Fibroblast of skin of abdomen (primary cell): Measurements from ENCODE around the gene BUD31. TPM values are rescaled to one million over a fixed set of nuclear protein-coding genes. Genes with fewer than 3 reads are reported as not detected.
"Not testable (repeated sequence)": the region's sequence is repeated elsewhere in the genome, so short reads cannot be mapped to it uniquely, and the experiment has no call there.

Experiments used
- DNase-seq: peaks from one replicate; pipeline ENCODE4 v3.0.0-alpha.2; 2013
- polyA plus RNA-seq, 2 experiments: library from polyadenylated mRNA; unstranded; fragments of 120-200 nt; gene quantifications; one replicate each; pipeline ENCODE4 v1.2.1, GENCODE V29; 2013; ENCODE audit not compliant: insufficient read length in 2 of 2

The BUD31 gene
- 194 TPM for polyA plus RNA-seq (2013, experiment 1 of 2; ENCODE audit: insufficient read length)
- polyA plus RNA-seq (2013, experiment 2 of 2; ENCODE audit: insufficient read length) = 183 TPM

- DNase-seq = peak; percentile 96
Observed at GRCh38 chr7:99408379-99409191, at the start of gene BUD31, which contains the start of gene PDAP1. Gene BUD31 (plus strand): TSS chr7:99408969. CDS start chr7:99411093, 2,124 bp downstream. Gene PDAP1 (minus strand): TSS chr7:99408597. CDS start chr7:99408548, 49 bp downstream.

- no peak for DNase-seq
Observed at GRCh38 chr7:99359465-99360154, 49.2 kb upstream of the BUD31 start.

- DNase-seq = peak; percentile 64
Observed at GRCh38 chr7:99362801-99363200, 46.0 kb upstream of the BUD31 start.

- no peak for DNase-seq
Observed at GRCh38 chr7:99363286-99363685, 45.5 kb upstream of the BUD31 start.

DNA sequence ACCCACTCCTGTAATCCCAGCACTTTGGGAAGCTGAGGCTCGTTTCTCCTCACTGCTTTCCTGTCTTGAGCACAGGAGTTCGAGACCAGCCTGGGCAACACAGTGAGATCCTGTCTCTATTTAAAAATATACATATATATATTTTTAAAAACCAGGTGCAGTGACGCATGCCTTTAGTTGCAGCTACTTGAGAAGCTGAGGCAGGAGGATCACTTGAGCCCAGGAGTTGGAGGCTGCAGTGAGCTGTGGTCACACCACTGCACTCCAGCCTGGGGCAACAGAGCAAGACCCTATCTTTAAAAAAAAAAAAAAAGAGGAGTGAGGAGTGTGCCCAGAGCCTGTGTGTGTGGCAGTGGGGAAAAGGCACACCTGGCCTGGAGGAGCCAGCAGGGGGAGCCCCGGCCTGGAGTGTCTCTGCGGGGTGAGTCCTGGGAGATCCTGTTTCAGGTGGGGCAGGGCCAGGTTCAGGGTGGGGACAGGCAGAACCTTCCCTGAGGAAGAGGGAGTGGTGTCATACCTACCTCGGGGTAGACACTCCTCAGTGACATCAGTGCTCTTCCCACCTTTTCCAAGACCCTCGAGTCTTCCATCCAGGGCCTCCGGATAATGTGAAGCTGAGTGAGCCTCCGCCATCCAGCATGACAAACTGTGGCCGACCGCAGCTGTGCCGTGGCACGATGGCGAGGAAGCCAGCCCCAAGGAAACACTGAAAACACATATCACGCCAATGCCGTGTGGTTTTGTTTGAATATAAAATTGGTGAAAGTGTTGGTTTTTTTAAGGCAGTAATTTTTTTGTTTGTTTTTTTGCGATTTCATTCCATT is 43.2 kb upstream of the BUD31 start:
- no peak for DNase-seq

- DNase-seq = no peak
Observed at GRCh38 chr7:99366646-99367045, 42.1 kb upstream of the BUD31 start.

DNA sequence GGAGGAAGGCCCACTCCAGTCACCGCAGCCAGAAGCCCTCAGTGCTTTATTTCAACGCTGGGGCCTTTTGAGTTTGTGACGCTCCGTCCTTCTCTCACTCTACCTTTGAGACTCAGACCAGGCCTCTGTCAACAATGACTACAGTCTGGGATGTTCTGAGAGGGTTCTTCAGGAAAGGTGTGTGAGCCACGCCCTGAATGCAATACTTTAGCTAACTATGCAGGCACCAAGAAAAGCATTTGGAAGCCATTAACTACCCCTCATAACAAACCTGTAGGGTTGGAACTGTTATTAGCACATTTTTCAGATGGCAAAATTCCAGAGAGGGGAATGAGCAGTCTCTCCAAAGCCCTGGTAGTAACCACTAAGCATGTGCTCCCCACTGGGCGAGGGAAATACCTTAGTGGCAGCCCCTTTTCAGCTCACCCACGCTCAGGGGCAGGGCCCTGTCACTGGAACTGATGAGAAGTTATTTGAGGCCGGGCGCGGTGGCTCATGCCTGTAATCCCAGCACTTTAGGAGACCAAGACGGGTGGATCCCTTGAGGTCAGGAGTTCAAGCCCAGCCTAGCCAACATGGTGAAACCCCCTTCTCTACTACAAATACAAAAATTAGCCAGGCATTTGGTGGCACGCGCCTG is 39.9 kb upstream of the BUD31 start:
- DNase-seq = no peak

DNA sequence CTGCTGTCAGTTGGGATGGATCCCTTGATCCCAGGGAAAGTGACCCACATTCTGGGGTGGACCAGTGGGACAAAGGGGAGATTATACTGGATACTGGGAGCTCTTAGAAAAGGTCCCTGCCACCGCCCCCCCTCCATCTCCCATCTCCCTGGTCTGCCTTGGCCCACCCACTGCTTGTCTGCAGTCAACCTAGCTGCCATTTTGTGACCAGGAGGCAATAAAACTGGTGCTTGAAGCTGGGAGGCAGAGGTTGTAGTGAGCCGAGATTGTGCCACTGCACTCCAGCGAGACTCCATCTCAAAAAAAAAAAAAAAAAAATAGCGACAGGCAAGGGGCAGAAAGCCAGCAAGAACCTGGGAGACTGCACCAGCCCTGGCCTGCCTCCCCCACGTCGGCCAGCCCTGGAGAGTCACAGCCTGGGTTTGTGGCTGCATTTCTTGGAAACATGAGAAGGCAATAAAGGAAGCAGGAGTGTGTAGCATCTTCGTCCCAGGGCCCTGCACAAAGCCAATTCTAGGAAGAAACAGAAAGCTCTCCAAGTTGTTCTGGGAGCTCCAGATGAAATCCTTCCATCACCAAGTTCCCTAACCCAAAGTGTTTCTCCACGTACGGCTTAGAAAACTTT is 38.9 kb upstream of the BUD31 start:
- DNase-seq = peak; percentile 62

DNA sequence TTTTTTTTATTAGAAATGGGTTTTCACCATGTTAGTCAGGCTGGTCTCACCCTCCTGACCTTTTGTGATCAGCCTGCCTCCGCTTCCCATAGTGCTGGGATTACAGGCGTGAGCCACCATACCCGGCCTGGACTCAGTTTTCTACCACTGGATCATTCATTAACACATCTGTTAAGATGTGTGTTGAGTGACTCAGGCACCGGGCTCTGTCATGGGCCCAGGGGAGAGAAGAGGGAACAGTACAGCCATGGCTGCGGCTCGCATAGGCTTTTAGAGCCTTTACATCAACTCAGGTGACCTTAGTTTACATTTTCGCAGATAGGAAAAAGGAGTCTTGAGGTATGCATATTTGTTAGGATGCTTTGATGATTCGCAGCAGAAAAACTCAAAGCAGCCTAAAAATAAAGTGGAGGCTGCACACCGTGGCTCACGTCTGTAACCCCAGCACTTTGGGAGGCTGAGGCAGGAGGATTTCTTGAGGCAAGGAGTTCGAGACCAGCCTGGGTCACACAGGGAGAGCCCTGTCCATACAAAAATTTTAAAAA is 37.3 kb upstream of the BUD31 start:
- no peak for DNase-seq

- peak; percentile 63 for DNase-seq
Observed at GRCh38 chr7:99372275-99373090, 36.3 kb upstream of the BUD31 start.

DNA sequence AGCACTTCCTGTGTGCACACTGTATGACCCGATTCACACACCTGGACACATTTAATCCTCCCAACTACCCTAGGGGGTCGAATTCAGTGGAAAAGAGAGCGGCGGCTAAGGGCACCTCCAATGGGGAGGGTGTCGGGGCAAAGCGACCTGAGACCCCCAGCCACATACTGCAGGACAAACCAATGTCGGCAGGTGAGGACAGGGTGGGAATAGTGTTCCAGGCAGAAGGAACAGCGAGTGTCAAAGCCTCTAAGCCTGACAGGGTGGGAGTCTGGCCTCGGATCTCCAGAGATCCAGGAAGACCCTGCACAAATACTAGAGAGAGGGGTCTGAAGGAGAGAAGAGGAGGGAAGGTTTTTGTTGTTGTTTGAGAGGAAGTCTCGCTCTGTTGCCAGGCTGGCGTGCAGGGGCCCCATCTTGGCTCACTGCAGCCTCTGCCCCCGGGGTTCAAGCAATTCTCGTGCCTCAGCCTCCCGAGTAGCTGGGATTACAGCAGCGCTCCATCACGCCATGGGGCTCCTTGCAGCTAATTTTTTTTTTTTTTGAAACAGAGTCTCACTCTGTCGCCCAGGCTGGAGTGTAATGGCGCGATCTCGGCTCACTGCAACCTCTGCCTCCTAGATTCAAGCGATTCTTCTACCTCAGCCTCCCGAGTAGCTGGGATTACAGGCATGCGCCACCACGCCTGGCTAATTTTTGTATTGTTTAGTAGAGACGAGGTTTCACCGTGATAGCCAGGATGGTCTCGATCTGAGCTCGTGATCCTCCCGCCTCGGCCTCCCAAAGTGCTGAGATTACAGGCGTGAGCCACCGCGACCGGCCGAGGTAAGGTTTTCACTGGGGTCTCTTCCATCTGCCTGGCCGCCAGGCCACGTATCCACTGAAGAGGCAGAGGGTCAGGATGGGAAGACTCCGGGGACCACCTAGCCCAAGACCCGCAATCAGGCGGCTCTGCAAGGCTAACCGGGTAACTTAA is 35.4 kb upstream of the BUD31 start:
- DNase-seq = no peak

DNA sequence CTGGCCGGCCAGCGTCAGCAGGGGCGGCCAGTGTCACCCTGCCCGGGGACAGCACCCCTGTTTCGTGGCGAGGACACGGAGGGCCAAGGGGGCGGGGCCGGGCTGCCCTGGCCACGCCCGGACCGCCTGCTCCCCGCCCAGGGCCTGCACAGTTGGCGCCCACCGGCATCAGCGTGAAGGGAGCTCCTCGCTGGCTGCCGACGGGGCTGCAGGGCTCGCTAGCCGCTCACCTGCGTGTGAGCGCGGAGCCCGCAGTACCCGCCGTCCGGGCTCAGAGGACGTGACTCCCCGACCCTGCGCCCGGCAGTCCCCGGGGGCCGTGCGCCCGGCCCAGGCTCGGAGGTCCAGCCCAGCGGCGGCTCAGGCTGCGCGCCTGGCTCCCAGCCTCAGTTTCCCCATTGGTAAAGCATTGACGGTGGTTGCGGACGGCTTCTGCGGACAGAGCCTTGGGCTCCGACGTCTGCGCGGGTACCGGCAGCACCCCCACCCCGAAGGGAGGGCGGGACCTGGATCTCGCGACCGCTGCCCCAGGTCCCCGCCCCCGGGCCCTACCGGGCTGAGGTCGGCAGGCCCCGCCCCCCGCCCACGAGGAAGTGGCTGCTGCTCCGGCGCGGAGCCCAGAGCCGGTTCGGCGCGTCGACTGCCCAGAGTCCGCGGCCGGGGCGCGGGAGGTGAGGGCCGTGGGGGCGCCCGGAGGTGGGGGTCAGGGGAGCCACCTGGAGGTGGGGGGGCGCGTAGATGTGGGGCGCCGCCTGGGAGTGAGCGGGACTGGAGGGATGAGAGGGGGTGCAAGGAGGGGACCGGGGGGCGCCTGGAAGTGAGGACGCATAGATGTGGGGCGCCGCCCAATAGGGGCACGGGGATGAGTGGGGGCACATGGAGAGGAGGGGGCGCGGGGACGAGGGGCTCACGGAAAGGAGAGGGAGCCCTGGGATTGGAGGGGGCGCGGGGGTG is 34.4 kb upstream of the BUD31 start, which contains the start of gene ARPC1B:
Gene ARPC1B, plus strand, starts transcription at position 620 of the 954 bp plus-strand sequence. CDS start 10,985 bp downstream, outside the sequence.
- DNase-seq = peak; percentile 72

DNA sequence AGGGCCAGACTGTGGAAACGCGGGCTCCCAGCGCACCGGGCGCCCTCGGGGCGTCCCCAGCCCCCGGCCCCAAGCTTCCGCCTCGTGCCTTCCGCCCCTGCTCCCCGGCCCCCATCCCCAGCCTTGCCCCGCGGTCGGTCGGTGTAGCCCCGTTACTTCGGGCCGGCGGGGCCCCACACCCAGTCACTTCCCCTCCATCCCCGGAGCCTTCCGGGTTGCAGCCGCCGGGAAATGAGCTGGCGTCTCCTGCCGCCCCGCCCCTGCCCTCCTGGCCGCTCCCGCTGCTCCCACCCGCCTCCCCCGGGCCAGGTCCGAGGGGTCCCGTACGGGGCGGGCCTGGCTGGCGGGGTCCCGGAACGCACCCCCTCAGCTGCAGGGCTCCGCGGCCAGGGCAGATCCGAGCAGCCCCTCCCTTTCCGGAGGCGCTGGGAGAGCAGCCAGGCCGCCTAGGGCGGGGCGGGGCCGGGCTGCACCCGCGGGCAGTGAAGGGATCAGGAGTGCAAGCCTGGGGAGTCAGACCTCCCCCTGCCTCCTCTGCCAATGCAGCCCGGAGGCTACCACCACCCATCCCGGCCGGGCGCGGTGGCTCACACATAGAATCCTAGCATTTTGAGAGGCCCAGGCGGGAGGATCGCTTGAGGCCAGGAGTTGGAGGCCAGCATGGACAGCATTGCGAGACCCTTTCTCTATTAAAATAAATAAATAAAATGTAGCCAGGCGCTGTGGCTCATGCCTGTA is 33.5 kb upstream of the BUD31 start:
- DNase-seq = peak; percentile 56

DNA sequence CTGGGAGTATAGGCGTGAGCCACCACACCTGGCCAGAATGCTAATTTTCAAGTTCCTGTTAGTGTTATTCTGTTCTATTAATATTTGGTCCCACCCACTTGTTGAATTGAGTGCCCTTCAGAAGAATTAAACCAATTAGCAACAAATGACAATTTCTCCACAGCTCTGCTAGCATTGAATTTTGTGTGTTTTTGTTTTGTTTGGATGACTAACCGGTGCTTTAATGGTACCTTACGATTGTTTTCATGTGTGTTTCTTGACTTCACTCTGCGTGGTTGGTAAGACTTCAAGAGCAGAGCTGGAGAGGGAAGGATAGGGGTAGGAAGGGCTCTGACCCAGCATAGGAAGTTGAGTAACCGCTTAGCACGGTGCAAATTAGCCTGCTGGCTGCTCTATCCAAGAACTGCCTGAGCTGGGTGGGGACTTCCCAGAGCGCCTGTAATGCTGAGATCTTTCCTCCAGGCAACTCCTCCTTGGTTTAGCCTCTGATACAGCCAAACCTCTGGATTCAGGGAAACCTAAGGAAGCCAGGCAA is 29.7 kb upstream of the BUD31 start:
- peak; percentile 76 for DNase-seq

- not testable (repeated sequence) for DNase-seq
Observed at GRCh38 chr7:99379693-99380031, 29.1 kb upstream of the BUD31 start.

GRCh38 chr7:99380032-99380822 is 28.5 kb upstream of the BUD31 start:
- DNase-seq = peak; percentile 47
